ENCODE results near the gene RMI1.

DNA sequence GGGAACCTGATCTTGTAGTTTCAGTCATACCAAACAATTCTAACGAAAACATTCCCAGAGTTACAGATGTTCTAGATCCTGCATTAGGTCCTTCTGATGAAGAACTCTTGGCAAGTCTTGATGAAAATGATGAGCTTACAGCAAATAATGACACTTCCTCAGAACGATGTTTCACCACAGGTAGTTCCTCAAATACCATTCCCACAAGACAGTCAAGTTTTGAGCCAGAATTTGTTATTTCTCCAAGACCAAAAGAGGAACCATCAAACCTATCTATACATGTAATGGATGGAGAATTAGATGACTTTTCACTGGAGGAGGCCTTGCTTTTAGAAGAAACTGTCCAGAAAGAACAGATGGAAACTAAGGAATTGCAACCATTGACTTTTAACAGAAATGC lies 21.0 kb downstream of the RMI1 start:
- no peak for TF ChIP-seq GATA3 (IDR thresholded peaks at IDR 0.05; ENCODE audit: low read depth, low read length)
- no peak for TF ChIP-seq GATA2 (IDR thresholded peaks at IDR 0.05; ENCODE audit: low read depth, low read length)
